DMS53 treated with DMSO at 0.1 percent for 48 hours (cell line): ENCODE measurements around the gene CDC42BPA.
"Not testable (repeated sequence)": the region's sequence is repeated elsewhere in the genome, so short reads cannot be mapped to it uniquely, and the experiment has no call there.

Source experiments
- DNase-seq: peaks from one replicate; lab custom pipeline; 2025; ENCODE audit not compliant: unreplicated experiment; lab: John Stamatoyannopoulos, UW

Gene CDC42BPA

DNA sequence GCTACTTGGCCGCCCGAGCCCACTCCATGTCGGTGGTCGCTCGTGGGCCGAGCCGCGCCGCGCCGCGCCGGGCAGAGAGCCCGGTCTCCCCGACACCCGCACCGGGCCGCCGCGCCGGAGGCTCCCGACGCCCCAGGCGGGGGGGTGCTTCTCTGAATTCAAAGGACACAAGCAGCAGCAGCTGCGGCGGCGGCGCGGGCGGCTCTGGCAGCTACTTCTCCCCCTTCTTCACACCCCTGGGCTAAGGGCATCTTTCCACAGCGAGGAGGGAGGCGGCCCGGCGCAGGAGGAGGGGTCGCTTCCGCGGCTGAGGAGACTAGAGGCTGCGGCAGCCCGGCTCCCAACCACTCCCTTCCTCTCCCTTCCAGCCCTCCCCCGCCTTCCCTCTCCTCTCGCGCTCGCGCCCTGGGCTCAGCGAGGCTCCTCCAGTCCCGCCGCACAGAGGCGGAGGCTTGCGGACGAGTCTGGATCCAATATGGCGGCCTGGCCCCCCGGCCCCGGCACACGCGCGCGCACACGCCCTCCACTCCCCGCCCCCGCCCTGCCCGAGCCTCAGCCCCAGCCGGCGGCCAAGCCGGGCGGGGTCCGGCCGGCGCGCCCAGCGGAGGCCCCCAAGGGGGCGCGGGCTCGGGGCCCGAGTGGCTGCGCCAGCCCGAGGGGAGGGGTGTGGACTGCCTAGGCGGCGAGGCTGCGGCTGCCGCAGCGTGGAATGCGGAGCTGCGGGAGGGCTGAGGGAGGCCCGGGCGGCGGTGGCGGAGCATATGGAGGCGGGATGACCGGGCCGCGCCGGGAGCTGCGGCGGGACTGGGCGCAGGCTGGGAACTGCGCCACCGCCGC, at the start of gene CDC42BPA:
CDC42BPA (minus strand) TSS at position 477 of the 837 bp plus-strand sequence. CDS start 1,310 bp downstream, outside the sequence.
- peak; percentile 70 for DNase-seq

DNA sequence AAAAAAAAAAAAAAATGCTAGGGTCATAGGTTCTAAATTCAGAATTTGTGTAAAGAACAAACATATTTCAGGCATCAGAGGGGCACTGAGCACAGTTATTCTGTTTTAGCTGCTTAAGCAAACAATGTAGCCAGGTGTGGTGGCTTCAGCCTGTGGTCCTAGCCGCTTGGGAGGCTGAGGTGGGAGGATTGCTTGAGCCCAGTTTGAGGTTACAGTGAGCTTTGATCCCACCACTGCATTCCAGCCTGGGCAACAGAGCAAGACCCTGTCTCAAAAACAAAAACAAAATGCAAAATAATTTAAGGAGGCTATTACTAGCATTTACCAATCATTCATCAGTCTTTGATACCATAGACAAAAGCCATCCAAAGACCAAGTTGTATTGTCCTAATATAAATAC, 49.7 kb upstream of the CDC42BPA start:
- no peak for DNase-seq

- DNase-seq, result no peak
Measured at GRCh38 chr1:227365473-227366431, 47.5 kb upstream of the CDC42BPA start.

DNA sequence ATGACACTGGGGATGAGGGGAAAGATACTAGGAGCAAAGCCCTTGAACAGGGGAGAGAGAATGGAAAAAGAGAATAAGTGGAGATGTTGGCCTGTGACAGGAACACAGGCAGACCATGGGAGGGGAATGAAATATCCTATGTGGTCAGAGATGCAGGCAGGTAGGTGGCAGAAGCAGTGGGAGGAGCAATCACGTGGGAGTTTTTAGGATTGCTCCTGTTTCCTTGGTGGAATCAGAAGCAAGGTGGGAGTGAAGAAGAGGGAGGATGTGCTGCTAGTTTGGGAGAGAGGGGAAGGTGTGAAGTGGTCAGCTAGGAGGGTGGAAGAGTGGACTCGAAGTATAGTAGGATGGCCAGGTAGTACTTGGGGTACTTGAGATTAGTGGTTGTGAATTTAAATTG, 46.4 kb upstream of the CDC42BPA start:
- DNase-seq, result no peak

GRCh38 chr1:227363825-227364224, 45.5 kb upstream of the CDC42BPA start:
- DNase-seq, result no peak

- no peak for DNase-seq
Measured at GRCh38 chr1:227362039-227362438, 43.7 kb upstream of the CDC42BPA start.

GRCh38 chr1:227357927-227358302, 39.6 kb upstream of the CDC42BPA start:
- no peak for DNase-seq

DNA sequence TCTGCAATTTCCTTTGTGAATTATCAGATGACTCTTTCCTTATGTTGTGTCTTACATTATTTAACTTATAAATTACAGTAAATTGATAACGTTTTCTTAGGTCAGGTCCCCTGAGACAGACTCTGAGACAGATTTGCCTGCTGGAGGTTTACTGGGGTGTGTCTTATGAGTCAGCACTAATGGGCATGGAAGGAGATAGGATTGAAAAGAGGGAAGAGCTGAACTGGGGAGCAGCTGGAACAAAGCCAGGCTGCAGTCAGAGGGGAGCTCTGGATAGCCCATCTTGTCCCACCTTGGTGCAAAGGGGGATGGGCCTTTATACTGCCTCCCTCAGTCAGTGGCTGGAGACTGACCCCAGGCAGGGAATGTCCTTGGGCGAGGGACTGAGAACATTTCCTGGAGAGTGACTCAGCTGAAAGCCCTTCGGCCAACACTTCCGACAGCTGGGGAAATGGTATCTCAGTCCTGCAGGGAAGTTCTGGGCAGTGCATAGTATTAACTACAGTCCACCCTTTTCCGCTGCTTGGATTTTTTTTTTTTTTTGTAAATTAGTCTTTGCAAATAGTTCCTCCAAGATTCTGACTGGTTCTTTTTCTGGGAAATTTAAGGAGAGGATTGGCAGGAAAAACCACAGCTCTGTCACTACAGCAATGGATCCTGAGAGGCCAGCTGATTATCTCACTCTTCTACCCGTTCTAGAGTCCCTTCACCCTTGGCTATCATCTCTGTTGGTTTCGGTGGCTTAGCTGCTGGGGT, 39.1 kb upstream of the CDC42BPA start:
- peak; percentile 53 for DNase-seq

DNA sequence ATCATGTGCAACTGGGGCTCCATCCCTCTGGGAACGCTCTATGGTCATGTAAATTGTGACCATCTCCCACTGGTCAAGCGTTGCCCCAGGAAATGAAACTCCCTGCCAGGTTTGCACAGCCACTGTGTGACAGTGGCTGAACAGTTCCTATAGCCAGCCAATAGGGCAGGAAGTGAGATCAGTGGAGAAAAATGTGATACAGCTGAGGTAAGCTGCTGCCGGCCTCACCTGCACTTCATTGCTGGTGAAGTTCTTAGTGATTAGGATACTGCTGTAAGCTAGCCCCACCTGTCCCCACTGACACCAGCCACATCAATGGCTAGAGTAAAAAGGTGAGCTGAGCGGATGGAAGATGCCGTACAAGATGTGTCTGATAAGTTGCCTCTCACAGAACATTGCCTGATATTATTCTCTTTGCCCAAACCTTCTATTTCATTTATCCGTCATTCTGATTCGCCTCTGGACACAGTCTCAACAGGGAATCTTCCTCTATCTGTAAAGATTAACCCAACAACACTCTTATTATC, 38.4 kb upstream of the CDC42BPA start:
- peak; percentile 85 for DNase-seq

GRCh38 chr1:227355542-227356245, 37.4 kb upstream of the CDC42BPA start:
- no peak for DNase-seq

DNA sequence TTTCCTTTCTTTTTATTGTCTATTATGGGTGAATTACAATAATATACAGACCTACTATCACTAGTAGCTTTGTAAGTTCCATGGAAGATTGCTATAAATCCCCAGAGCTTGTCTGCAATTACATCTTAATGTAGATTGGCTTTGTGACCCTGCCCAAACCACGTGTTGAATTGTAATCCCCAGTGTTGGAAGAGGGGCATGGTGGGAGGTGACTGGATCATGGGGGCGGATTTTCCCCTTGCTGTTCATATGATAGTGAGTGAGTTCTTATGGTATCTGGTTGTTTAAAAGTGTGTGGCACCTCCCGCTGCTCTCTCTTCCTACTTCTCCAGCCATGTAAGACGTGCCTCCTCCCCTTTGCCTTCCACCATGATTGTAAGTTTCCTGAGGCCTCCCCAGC, 34.9 kb upstream of the CDC42BPA start:
- no peak for DNase-seq

GRCh38 chr1:227352164-227352563, 33.9 kb upstream of the CDC42BPA start:
- not testable (repeated sequence) for DNase-seq

- DNase-seq, result no peak
Measured at GRCh38 chr1:227351443-227351842, 33.2 kb upstream of the CDC42BPA start.

DNA sequence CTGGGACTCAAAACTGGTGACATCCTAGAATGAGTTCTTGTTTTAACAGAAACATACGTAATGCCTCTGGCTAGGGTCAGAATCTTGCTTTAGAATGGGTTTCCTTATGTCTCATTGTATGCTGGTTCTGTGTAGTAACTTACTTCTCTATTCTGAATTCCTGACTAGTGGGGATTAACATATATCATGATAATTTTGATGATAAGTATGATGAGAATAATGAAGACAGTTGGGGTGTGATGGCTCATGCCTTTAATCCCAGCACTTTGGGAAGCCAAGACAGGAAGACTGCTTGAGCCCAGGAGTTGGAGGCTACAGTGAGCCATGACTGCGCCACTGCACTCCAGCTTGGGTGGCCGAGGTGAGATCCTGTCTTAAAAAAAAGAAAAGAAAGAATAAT, 31.7 kb upstream of the CDC42BPA start:
- DNase-seq, result no peak

DNA sequence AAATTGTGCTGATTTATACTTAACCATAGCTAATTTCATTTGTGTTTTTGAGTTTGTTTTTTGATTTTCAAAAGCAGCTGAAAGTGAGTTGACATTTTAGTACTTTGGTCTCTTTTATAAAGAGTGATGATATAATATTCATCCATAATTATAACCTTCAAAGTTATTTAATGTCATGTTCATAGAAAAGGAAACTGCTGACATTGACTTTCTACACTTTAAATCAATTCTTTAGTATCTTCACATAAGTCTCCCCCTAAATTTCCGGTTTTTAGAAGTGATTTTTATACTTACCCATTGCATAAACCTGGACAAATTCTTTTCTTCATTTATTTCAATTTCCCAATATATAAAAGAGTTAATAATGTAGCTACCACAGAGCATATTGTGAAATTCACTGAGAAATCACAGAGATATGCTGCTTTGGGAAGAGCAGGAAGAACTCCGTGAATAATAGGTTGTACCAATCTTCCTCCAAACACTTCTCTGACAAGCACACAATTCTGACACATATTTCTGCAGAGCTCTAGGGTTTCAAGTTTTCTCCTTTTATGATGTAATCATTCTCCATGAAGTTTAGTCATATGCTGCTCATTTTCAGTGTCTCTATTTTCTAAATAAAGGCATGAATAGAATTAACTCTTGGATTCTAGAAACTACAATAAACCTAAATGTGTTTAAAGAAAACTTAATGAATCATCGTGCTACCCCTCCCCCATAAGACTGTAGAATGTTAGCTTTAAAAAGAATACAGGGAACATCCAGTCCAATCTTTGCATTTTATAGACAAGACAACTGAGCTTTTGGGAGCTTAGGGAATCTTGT, 25.6 kb upstream of the CDC42BPA start:
- peak; percentile 22 for DNase-seq

GRCh38 chr1:227343206-227343605, 24.9 kb upstream of the CDC42BPA start:
- DNase-seq, result no peak

- DNase-seq, result no peak
Measured at GRCh38 chr1:227342075-227342829, 24.0 kb upstream of the CDC42BPA start.

DNA sequence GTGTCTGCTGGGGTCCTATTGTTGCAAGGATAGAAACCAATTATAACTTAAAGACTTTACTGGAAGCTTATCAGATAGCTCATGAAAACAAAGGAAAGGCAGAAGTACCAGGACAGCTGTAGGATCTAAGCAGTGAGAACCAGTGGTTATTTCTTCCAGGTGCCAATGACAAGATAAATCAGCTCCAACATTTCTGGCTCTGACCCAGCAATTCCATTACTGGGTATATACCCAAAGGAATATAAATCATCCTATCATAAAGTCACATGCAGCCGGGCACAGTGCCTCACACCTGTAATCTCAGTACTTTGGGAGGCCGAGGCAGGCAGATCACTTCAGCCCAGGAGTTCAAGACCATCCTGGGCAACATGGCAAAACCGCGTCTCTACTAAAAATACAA, 17.8 kb upstream of the CDC42BPA start:
- DNase-seq, result not testable (repeated sequence)
